Measurements from ENCODE around the gene CREB3L2. TPM values are rescaled to one million over a fixed set of nuclear protein-coding genes. Genes with fewer than 3 reads are reported as not detected.

Gene CREB3L2
- total RNA-seq, 1 donor from 2014 or later, result 50.6 TPM

DNA sequence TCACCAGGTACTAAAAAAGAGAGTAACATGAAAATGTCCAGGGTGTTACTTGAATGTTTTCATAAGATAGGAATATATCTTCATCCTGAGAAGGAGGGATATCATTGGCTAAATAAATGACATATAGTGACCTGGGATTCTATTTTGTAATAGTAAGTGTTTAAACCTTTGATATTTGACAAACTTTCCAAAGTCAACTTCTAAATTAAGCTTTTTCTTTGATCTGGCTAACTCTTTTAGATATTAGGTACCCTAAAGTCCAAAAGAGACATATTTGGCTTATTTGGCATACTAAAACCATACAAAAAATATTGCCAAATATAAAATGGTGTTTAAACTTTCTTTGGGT, 22.4 kb upstream of the CREB3L2 start:
- Mint-ChIP-seq H3K27ac (ENCODE audit: unreplicated experiment) (no peak overlapping the region), H3K27me3 (ENCODE audit: unreplicated experiment) (no peaks in the 10 kb centered on the region), H3K36me3 (ENCODE audit: low read depth, unreplicated experiment) (no peaks in the 10 kb centered on the region), H3K9me3 (ENCODE audit: unreplicated experiment) (peaks cover 4% of the 10 kb centered on the region), H3K4me1 (ENCODE audit: unreplicated experiment) (no peaks in the 10 kb centered on the region), H3K4me3 (ENCODE audit: unreplicated experiment) (no peak overlapping the region)
- no peak for DNase-seq (ENCODE audit: low spot score)
- TF ChIP-seq, protein P1, sequence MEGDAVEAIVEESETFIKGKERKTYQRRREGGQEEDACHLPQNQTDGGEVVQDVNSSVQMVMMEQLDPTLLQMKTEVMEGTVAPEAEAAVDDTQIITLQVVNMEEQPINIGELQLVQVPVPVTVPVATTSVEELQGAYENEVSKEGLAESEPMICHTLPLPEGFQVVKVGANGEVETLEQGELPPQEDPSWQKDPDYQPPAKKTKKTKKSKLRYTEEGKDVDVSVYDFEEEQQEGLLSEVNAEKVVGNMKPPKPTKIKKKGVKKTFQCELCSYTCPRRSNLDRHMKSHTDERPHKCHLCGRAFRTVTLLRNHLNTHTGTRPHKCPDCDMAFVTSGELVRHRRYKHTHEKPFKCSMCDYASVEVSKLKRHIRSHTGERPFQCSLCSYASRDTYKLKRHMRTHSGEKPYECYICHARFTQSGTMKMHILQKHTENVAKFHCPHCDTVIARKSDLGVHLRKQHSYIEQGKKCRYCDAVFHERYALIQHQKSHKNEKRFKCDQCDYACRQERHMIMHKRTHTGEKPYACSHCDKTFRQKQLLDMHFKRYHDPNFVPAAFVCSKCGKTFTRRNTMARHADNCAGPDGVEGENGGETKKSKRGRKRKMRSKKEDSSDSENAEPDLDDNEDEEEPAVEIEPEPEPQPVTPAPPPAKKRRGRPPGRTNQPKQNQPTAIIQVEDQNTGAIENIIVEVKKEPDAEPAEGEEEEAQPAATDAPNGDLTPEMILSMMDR (IDR thresholded peaks at IDR 0.05; ENCODE audit: unreplicated experiment), result no peak

DNA sequence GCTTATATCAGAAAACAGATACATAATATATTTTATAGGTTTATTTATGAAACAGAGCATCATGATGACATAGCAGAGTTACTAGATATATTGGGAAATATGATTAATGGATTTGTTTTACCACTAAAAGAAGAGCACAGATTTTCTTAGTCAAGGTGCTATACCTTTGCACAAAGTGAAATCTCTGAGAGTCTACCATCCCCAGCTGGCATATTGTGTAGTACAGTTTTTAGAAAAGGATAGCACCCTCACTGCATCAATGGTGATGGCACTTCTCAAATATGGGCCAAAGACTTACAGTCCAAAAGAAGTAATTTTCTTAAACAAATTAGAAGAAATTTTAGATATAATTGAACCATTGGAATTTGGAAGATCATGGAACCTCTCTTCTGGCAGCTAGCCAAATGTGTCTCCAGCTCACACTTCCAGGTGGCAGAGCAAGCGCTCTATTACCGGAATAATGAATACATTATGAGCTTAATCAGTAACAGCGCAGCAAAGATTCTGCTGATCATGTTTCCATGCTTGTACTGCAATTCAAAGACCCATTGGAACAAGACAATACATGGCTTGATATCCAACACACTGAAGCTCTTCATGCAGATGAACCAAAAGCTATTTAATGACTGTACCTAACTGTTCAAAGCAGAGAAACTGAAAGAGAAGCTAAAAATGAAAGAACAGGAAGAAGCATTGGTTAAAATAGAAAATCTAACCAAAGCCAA, 21.9 kb upstream of the CREB3L2 start:
- Mint-ChIP-seq H3K4me1 (ENCODE audit: unreplicated experiment) (peaks cover 5% of the 10 kb centered on the region), H3K27ac (ENCODE audit: unreplicated experiment) (no peak overlapping the region), H3K9me3 (ENCODE audit: unreplicated experiment) (peaks cover 4% of the 10 kb centered on the region), H3K4me3 (ENCODE audit: unreplicated experiment) (no peak overlapping the region), H3K36me3 (ENCODE audit: low read depth, unreplicated experiment) (no peaks in the 10 kb centered on the region), H3K27me3 (ENCODE audit: unreplicated experiment) (no peaks in the 10 kb centered on the region)
- TF ChIP-seq, protein P1 (IDR thresholded peaks at IDR 0.05; ENCODE audit: unreplicated experiment), result no peak
- DNase-seq (ENCODE audit: low spot score), result no peak

GRCh38 chr7:138021889-138022288, 20.0 kb upstream of the CREB3L2 start:
- DNase-seq (ENCODE audit: low spot score), result no peak
- Mint-ChIP-seq H3K4me3 (ENCODE audit: unreplicated experiment) (no peak overlapping the region), H3K9me3 (ENCODE audit: unreplicated experiment) (peaks cover 4% of the 10 kb centered on the region), H3K4me1 (ENCODE audit: unreplicated experiment) (peaks cover 7% of the 10 kb centered on the region), H3K27me3 (ENCODE audit: unreplicated experiment) (no peaks in the 10 kb centered on the region), H3K36me3 (ENCODE audit: low read depth, unreplicated experiment) (no peaks in the 10 kb centered on the region), H3K27ac (ENCODE audit: unreplicated experiment) (no peak overlapping the region)
- TF ChIP-seq, protein P1 (IDR thresholded peaks at IDR 0.05; ENCODE audit: unreplicated experiment), result no peak

DNA sequence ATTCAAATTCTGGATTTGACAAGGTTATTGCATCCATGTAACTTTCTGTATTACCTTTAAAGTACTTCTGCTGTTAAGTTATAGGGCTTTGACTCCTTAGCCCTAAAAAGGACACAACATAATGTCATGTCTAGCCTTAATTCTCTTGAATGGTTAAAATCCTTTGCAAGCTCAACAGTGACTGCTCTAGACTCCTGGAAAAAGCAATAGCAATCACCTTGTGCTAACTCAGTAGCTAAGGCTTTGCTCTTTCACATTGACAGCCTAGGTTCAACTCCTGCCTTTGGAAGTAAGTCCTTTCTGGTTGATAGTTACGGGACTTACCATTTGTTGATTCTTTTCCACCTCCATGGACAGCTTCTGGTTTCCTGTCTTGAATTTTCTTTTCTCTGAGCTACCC, 16.1 kb upstream of the CREB3L2 start:
- TF ChIP-seq, protein P1 (IDR thresholded peaks at IDR 0.05; ENCODE audit: unreplicated experiment), result no peak
- Mint-ChIP-seq H3K27ac (ENCODE audit: unreplicated experiment) (no peak overlapping the region), H3K27me3 (ENCODE audit: unreplicated experiment) (no peaks in the 10 kb centered on the region), H3K4me3 (ENCODE audit: unreplicated experiment) (no peak overlapping the region), H3K9me3 (ENCODE audit: unreplicated experiment) (no peaks in the 10 kb centered on the region), H3K4me1 (ENCODE audit: unreplicated experiment) (peaks cover 15% of the 10 kb centered on the region), H3K36me3 (ENCODE audit: low read depth, unreplicated experiment) (no peaks in the 10 kb centered on the region)
- DNase-seq (ENCODE audit: low spot score), result no peak

- Mint-ChIP-seq H3K36me3 (ENCODE audit: low read depth, unreplicated experiment) (no peaks in the 10 kb centered on the region), H3K27me3 (ENCODE audit: unreplicated experiment) (no peaks in the 10 kb centered on the region), H3K4me3 (ENCODE audit: unreplicated experiment) (no peak overlapping the region), H3K4me1 (ENCODE audit: unreplicated experiment) (peaks cover 15% of the 10 kb centered on the region), H3K27ac (ENCODE audit: unreplicated experiment) (no peak overlapping the region), H3K9me3 (ENCODE audit: unreplicated experiment) (no peaks in the 10 kb centered on the region)
- TF ChIP-seq, protein P1 (IDR thresholded peaks at IDR 0.05; ENCODE audit: unreplicated experiment), result no peak
- DNase-seq (ENCODE audit: low spot score), result no peak
Observed at GRCh38 chr7:138015096-138015495, 13.2 kb upstream of the CREB3L2 start.
